GM12864 (cell line): ENCODE results near the gene CPA3.

Experiments
- DNase-seq: peaks from one replicate; pipeline ENCODE4 v3.0.0-alpha.2; 2011; ENCODE audit warnings: low read depth
- H3K4me3 ChIP-seq: 2 replicates; pipeline ENCODE4 v1.5.1; 2011; ENCODE audit warnings: mild to moderate bottlenecking, low read depth, low read length, control low read depth
- TF ChIP-seq, protein P1 (sequence below): IDR thresholded peaks from 2 replicates; pipeline ENCODE4 v1.5.1; 2011; ENCODE audit warnings: low read depth, mild to moderate bottlenecking, moderate library complexity, low read length, control low read depth, inconsistent platforms; ENCODE audit errors: missing control alignments

The CPA3 gene

DNA sequence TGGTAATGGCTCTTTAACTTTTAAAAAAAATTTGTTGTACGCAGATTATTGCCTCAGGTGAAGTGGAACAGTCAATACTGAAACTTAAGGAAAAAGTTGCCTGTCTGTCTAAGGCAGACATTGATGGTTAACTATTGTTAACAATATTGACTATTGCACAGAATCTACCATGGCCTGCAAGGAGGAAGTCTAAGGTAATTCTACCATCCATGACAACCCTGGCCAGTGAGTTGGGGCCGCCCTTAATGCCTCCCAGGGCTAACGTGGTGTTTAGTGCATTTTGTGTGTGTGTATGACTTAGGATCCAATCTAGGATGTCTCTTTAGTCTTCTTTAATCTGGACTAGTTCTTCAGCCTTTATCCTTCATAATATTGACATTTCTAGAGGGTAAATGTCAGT lies 39.6 kb upstream of the CPA3 start:
- DNase-seq = no peak
- TF ChIP-seq, protein P1, sequence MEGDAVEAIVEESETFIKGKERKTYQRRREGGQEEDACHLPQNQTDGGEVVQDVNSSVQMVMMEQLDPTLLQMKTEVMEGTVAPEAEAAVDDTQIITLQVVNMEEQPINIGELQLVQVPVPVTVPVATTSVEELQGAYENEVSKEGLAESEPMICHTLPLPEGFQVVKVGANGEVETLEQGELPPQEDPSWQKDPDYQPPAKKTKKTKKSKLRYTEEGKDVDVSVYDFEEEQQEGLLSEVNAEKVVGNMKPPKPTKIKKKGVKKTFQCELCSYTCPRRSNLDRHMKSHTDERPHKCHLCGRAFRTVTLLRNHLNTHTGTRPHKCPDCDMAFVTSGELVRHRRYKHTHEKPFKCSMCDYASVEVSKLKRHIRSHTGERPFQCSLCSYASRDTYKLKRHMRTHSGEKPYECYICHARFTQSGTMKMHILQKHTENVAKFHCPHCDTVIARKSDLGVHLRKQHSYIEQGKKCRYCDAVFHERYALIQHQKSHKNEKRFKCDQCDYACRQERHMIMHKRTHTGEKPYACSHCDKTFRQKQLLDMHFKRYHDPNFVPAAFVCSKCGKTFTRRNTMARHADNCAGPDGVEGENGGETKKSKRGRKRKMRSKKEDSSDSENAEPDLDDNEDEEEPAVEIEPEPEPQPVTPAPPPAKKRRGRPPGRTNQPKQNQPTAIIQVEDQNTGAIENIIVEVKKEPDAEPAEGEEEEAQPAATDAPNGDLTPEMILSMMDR = no peak

DNA sequence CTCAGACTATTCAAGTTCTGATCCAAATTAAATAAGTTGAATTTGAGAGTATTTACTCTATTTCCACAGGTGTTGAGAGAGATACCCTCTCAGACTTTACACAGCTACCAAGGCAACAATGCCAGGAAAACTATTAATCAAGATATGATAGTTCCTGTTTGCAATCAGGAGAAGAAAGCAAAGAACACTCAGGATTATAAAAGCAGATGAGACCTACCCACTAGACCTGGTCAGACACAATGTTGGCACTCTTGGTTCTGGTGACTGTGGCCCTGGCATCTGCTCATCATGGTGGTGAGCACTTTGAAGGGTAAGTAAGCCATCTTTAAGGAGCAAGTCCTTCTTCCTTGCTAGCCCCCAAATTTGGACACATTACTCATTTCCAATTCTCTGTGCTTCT lies 37.5 kb upstream of the CPA3 start, which contains the start of gene CPB1:
CPB1 (plus strand) TSS at position 227 of the 400 bp plus-strand sequence; CDS start at position 240, 13 bp downstream.
- H3K4me3 ChIP-seq = no peak within 1 kb of the TSS
- no peak for DNase-seq
- TF ChIP-seq, protein P1 = no peak

More for the DNA sequence above, 39.6 kb upstream of the CPA3 start:
- H3K4me3 ChIP-seq = no peak overlapping the region

DNA sequence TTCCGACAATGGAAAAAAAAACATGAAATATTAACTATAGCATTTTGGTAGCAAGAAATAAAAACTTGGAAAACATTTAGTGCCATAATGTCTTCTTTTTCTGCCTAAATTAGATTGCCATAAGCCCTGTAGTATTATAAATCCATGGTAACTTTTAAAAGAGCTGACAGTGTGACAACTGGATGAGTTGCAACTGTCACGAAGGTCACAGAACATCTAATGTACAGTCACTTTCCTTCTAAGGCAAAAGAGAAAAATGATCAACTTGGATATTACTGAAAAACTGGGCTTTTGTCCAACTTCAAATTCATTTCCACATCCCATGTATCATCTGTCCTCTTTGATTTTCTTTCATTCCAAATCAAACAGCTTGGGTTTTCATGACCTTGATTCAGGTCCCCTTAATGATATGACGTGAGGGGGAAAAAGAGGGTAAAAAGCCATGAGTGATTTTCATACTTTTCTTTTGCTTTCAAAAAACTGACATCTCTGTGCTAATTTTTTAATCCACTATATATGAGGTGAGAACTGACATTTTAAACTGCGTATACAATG lies 36.9 kb upstream of the CPA3 start:
- no peak for DNase-seq
- H3K4me3 ChIP-seq = no peak overlapping the region
- TF ChIP-seq, protein P1 = no peak

DNA sequence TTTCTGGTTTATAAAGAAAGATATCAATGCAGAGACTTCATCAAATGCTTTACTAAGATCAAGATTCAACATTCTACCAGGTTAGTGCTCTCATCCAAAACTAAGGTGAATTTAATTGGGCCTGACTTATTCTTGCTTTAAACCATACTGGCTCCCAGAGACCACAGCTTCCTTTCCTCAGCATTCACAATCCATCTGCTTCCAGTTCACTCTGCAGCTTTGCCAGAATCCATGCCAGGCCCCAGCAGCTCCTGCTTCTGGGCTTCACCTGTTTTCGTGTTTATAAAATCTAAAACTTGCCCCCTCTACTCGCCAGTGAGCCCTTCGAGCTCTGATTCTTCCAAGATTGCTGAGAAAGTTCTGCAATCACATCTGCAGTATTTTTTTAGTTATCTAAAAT lies 35.2 kb upstream of the CPA3 start:
- no peak for DNase-seq
- TF ChIP-seq, protein P1 = no peak
- H3K4me3 ChIP-seq = no peak overlapping the region

DNA sequence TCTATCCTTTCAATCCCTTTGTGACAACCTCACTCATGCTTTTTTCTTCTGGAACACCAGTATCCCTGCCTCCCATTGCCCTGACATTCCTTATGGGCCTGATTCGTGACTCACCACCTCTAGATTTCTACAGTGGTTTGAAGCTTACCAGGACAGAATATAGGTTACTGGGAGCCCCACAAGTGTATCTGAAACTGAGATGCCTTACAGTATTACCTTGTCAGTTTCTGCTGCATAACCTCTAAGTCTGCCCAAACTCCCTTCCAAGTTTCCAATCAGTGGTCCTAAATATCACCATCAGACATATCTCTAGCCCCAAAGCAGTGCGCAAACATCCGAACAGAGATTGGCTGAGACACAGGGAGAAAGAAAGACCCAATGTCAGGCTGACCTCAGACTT lies 31.9 kb upstream of the CPA3 start:
- no peak overlapping the region for H3K4me3 ChIP-seq
- DNase-seq = no peak
- TF ChIP-seq, protein P1 = no peak

DNA sequence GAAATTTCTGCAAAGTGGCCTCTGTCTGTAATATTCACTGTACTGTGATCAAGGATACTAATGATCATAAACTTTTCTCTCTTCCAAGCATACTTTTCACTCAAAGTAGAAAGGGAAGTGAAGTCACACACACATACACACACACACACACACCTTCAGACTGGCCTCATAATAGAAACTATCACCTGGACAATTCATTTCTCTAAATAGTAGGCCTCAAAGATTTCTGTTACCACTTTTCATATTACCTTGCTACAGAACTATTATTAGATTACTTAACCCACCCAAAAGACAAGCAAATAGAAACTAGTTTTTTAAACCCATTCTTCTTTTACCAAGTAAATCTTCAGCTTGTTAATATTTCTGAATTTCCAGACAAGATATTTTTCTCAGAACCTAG lies 25.3 kb upstream of the CPA3 start:
- peak; percentile 3 for DNase-seq
- TF ChIP-seq, protein P1 = no peak
- no peak overlapping the region for H3K4me3 ChIP-seq

DNA sequence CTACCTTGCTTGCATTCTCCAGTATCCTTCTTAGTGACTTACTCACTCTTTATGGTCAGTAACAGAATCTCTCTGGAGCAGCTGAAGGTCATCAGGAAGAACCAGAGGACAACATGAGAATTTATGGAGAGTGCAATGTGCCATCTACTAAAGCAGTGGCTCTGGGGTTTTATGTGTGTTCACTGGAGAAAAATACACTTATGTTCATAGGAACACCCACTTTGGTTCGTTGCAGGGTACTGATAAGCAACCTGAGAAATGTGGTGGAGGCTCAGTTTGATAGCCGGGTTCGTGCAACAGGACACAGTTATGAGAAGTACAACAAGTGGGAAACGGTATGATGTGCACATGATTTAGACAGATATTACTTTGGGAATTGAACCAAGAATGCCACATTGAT lies 24.6 kb upstream of the CPA3 start:
- DNase-seq = no peak
- no peak overlapping the region for H3K4me3 ChIP-seq
- TF ChIP-seq, protein P1 = no peak
